HCT116 (cell line): ENCODE results near the gene BAG1. TPM values are rescaled to one million over a fixed set of nuclear protein-coding genes. Genes with fewer than 3 reads are reported as not detected.

Experiments
- ATAC-seq: fragments of 200-7000 bp; cut with Tn5 transposase; 2 replicates; pipeline ENCODE4 v1.9.1; 2020; ENCODE audit warnings: mild to moderate bottlenecking, moderate library complexity
- BruUV-seq: library from RNA; stranded (reverse); fragments of 400-500 nt; replicated peaks from 2 replicates; lab custom pipeline; 2021; lab: Mats Ljungman, UMichigan
- CTCF ChIA-PET: fragments of 300-600 bp; sonication (Branson Sonifier 250); formaldehyde crosslinking; loops from one replicate; lab custom pipeline; 2021; ENCODE audit warnings: antibody characterized with exemption; lab: Charles Lee
- POLR2A ChIA-PET: fragments of 300-600, 350-600 bp; sonication (Branson Sonifier 250); formaldehyde crosslinking; loops from one replicate; lab custom pipeline; 2021; ENCODE audit warnings: antibody characterized with exemption; lab: Charles Lee
- RAD21 ChIA-PET, 2 experiments: fragments of 300-600 bp; sonication (Branson Sonifier 250); formaldehyde crosslinking; loops; one replicate each; lab custom pipeline; 2023; ENCODE audit warnings: low total read pairs in 2 of 2; ENCODE audit not compliant: uncharacterized antibody in 2 of 2, unreplicated experiment in 2 of 2, low non-redundant PET in 1 of 2; lab: Charles Lee
- DNase-seq: peaks from one replicate; pipeline ENCODE4 v3.0.0-alpha.2; 2010; ENCODE audit warnings: low read depth, low spot score
- H2AFZ ChIP-seq: fragments of 200-600 bp; shearing (Covaris generic), sonication (generic); 2 replicates; pipeline ENCODE4 v1.6.1; 2017; ENCODE audit warnings: low read depth, mixed run types, mixed read lengths, antibody characterized with exemption, low read length; ENCODE audit not compliant: poor library complexity, severe bottlenecking
- H3K27ac ChIP-seq: 2 replicates; pipeline ENCODE4 v1.5.1; 2012; ENCODE audit warnings: low read depth, low read length
- H3K27me3 ChIP-seq: fragments of 200-600 bp; sonication (generic); 2 replicates; pipeline ENCODE4 v1.6.1; 2016; ENCODE audit warnings: mixed run types, low read length, mixed read lengths; ENCODE audit not compliant: insufficient read depth
- H3K36me3 ChIP-seq, 2 experiments: fragments of 200-500 bp in 1 of 2; fragments of 200-600 bp in 1 of 2; sonication (Bioruptor generic) in 1 of 2; sonication (generic) in 1 of 2; 2 replicates each; pipeline versions ENCODE4 v1.5.1 to v1.6.1; 2014 to 2016; ENCODE audit warnings: low read length in 2 of 2, inconsistent platforms in 1 of 2, mixed read lengths in 1 of 2, mixed run types in 1 of 2; ENCODE audit not compliant: insufficient read depth in 2 of 2, control insufficient read depth in 1 of 2
- H3K4me1 ChIP-seq, 2 experiments: fragments of 200-600 bp in 1 of 2; sonication (generic) in 1 of 2; 2 replicates each; pipeline versions ENCODE4 v1.5.1 to v1.6.1; 2012 to 2017; ENCODE audit warnings: low read length in 2 of 2, inconsistent platforms in 1 of 2, mild to moderate bottlenecking in 1 of 2, mixed read lengths in 1 of 2, mixed run types in 1 of 2, moderate library complexity in 1 of 2; ENCODE audit not compliant: insufficient read depth in 2 of 2, control insufficient read depth in 1 of 2
- H3K4me2 ChIP-seq: fragments of 200-600 bp; sonication (generic); 2 replicates; pipeline ENCODE4 v1.6.1; 2017; ENCODE audit warnings: mixed run types, low read length, mixed read lengths
- H3K4me3 ChIP-seq, 2 experiments: fragments of 200-600 bp in 1 of 2; sonication (generic) in 1 of 2; replicated peaks in 1 of 2; 2 replicates each; pipeline ENCODE4 v1.5.1; 2011 to 2016; ENCODE audit warnings: low read length in 2 of 2, control low read depth in 1 of 2, low read depth in 1 of 2, mild to moderate bottlenecking in 1 of 2, mixed read lengths in 1 of 2, mixed run types in 1 of 2
- H3K79me2 ChIP-seq: fragments of 200-600 bp; sonication (generic); 2 replicates; pipeline ENCODE4 v1.6.1; 2017; ENCODE audit warnings: mild to moderate bottlenecking, mixed run types, low read length, moderate library complexity, mixed read lengths; ENCODE audit not compliant: insufficient read depth
- H3K9ac ChIP-seq: fragments of 200-600 bp; sonication (generic); 2 replicates; pipeline ENCODE4 v1.6.1; 2016; ENCODE audit warnings: low read length, mixed read lengths
- H3K9me2 ChIP-seq: fragments of 200-600 bp; sonication (generic), shearing (Covaris generic); 2 replicates; pipeline ENCODE4 v1.6.1; 2017; ENCODE audit warnings: mixed run types, mild to moderate bottlenecking, moderate library complexity; ENCODE audit not compliant: insufficient read depth
- H3K9me3 ChIP-seq, 2 experiments: fragments of 200-500 bp in 1 of 2; fragments of 200-600 bp in 1 of 2; sonication (Bioruptor generic) in 1 of 2; sonication (generic) in 1 of 2; 2 replicates each; pipeline ENCODE4 v1.6.1; 2014 to 2017; ENCODE audit warnings: low read length in 2 of 2, mixed read lengths in 2 of 2, inconsistent platforms in 1 of 2, low read depth in 1 of 2, mild to moderate bottlenecking in 1 of 2, mixed run types in 1 of 2, moderate library complexity in 1 of 2; ENCODE audit not compliant: control insufficient read depth in 1 of 2, insufficient read depth in 1 of 2
- H4K20me1 ChIP-seq: fragments of 200-600 bp; sonication (generic), shearing (Covaris generic); 2 replicates; pipeline ENCODE4 v1.6.1; 2017; ENCODE audit warnings: mixed run types, mild to moderate bottlenecking, moderate library complexity; ENCODE audit not compliant: insufficient read depth
- ATF3 ChIP-seq: IDR thresholded peaks from 2 replicates; pipeline ENCODE4 v1.6.1; 2012
- CTCF ChIP-seq, 3 experiments: fragments of 200-600 bp in 1 of 3; sonication (generic) in 1 of 3; IDR thresholded peaks in 2 of 3; conservative IDR thresholded peaks in 1 of 3; 2 replicates each; pipeline ENCODE4 v1.5.1; 2012 to 2017; ENCODE audit warnings: low read depth in 2 of 3, low read length in 2 of 3, antibody characterized with exemption in 1 of 3, borderline replicate concordance in 1 of 3, control low read depth in 1 of 3, mild to moderate bottlenecking in 1 of 3, mixed read lengths in 1 of 3, mixed run types in 1 of 3, moderate library complexity in 1 of 3; ENCODE audit not compliant: insufficient read depth in 1 of 3
- EGR1 ChIP-seq: IDR thresholded peaks from 2 replicates; pipeline ENCODE4 v1.6.1; 2012; ENCODE audit warnings: low read depth
- ELF1 ChIP-seq: IDR thresholded peaks from 2 replicates; pipeline ENCODE4 v1.6.1; 2012; ENCODE audit warnings: low read depth, borderline replicate concordance
- EZH2 ChIP-seq: fragments of 200-600 bp; sonication (generic); IDR thresholded peaks from 2 replicates; pipeline ENCODE4 v1.6.1; 2017; ENCODE audit warnings: antibody characterized with exemption, mixed run types
- POLR2A ChIP-seq: IDR thresholded peaks from 2 replicates; pipeline ENCODE4 v1.7.0; 2011; ENCODE audit warnings: borderline replicate concordance; ENCODE audit not compliant: insufficient read depth, insufficient read length; ENCODE audit errors: extremely low read depth
- POLR2AphosphoS5 ChIP-seq: IDR thresholded peaks from 2 replicates; pipeline ENCODE4 v1.6.1; 2011; ENCODE audit warnings: mild to moderate bottlenecking, low read depth, low read length, moderate library complexity
- RAD21 ChIP-seq: IDR thresholded peaks from 2 replicates; pipeline ENCODE4 v1.6.1; 2012; ENCODE audit warnings: low read depth, mild to moderate bottlenecking
- REST ChIP-seq: IDR thresholded peaks from 2 replicates; pipeline ENCODE4 v1.6.1; 2012; ENCODE audit warnings: low read depth
- SIN3A ChIP-seq: IDR thresholded peaks from 2 replicates; pipeline ENCODE4 v1.6.1; 2012; ENCODE audit warnings: low read depth
- SP1 ChIP-seq: IDR thresholded peaks from 2 replicates; pipeline ENCODE4 v1.6.1; 2012; ENCODE audit warnings: low read depth
- SRF ChIP-seq: IDR thresholded peaks from 2 replicates; pipeline ENCODE4 v1.6.1; 2012; ENCODE audit warnings: low read depth
- TCF7L2 ChIP-seq: IDR thresholded peaks from 2 replicates; pipeline ENCODE4 v1.7.0; 2011; ENCODE audit warnings: borderline replicate concordance, inconsistent platforms; ENCODE audit not compliant: insufficient read depth, insufficient read length; ENCODE audit errors: extremely low read depth
- YY1 ChIP-seq: IDR thresholded peaks from 2 replicates; pipeline ENCODE4 v1.6.1; 2011; ENCODE audit warnings: low read length, low read depth, moderate library complexity, mild to moderate bottlenecking; ENCODE audit not compliant: insufficient replicate concordance; ENCODE audit errors: extremely low read depth
- ZBTB33 ChIP-seq: IDR thresholded peaks from 2 replicates; pipeline ENCODE4 v1.6.1; 2011; ENCODE audit warnings: mild to moderate bottlenecking, low read length, moderate library complexity; ENCODE audit not compliant: insufficient replicate concordance; ENCODE audit errors: extremely low read depth
- ZFX ChIP-seq: fragments of 450-650 bp; IDR thresholded peaks from 2 replicates; pipeline ENCODE4 v1.6.1; 2017
- intact Hi-C: fragments of 100-400 bp; cut with micrococcal nuclease; formaldehyde crosslinking; loops from 2 replicates; pipeline ENCODE4 v1.10.0; 2022
- total RNA-seq: library from RNA; stranded (reverse); gene quantifications from one replicate; pipeline ENCODE4 v1.2.1, GENCODE V29; 2021; ENCODE audit not compliant: unreplicated experiment

BAG1 gene
- total RNA-seq, 1 experiment from 2014 or later = 58.2 TPM

- TF ChIP-seq SP1 = no peak
- TF ChIP-seq ZBTB33 = no peak
- TF ChIP-seq ZFX = no peak
- no peak for TF ChIP-seq TCF7L2
- no peak for TF ChIP-seq EZH2
- no peak for TF ChIP-seq ELF1
- peak; percentile 69 for TF ChIP-seq RAD21
- no peak for TF ChIP-seq EGR1
- no peak for TF ChIP-seq YY1
- peak; percentile 38 to 45 (median 40); a peak in 4 of 6 replicates for TF ChIP-seq CTCF (IDR thresholded peaks at IDR 0.05 in 2 of 3, conservative IDR thresholded peaks at IDR 0.05 in 1 of 3; ENCODE audit: borderline replicate concordance in 1 of 3, insufficient read depth in 1 of 3, low read depth in 2 of 3, low read length in 2 of 3)
- no peak for TF ChIP-seq SIN3A
- TF ChIP-seq SRF = no peak
- TF ChIP-seq ATF3 = no peak
- no peak for TF ChIP-seq POLR2AphosphoS5
- no peak for TF ChIP-seq POLR2A
- no peak for TF ChIP-seq REST
- Histone ChIP-seq H3K4me3 (no peak overlapping the region), H3K27me3 (no peaks in the 10 kb centered on the region), H3K9me2 (no peaks in the 10 kb centered on the region), H3K4me2 (no peak overlapping the region), H3K27ac (no peak overlapping the region), H3K4me1 (peaks cover under 1 to 8% of the 10 kb centered on the region in 2 experiments; a peak in 2 of 4 replicates), H3K79me2 (no peaks in the 10 kb centered on the region), H3K9me3 (no peaks in the 10 kb centered on the region), H3K36me3 (no peaks in the 10 kb centered on the region), H3K9ac (no peak overlapping the region), H2AFZ (no peak overlapping the region), H4K20me1 (no peaks in the 10 kb centered on the region)
- peak; percentile 60 for ATAC-seq
- ChIA-PET CTCF (no interaction called here), POLR2A (no interaction called here), RAD21 (interaction anchor here in 1 of 2 experiments (0.7 kb wide), 1 partner anchor 88 kb away, joined by 4 read pairs; no protein-coding TSS in a partner anchor)
- no peak for DNase-seq
- intact Hi-C loops = loop anchor here (2.0 to 10.0 kb wide), 2 partner anchors 53 to 639 kb away; no protein-coding TSS in a partner anchor
- BruUV-seq = no TSS peak
These were observed 40.8 kb downstream of the BAG1 start for GRCh38 chr9:33223696-33224095.
